ENCODE measurements around the gene BCAM. TPM values are rescaled to one million over a fixed set of nuclear protein-coding genes. Genes with fewer than 3 reads are reported as not detected.
"Not testable (repeated sequence)": the region's sequence is repeated elsewhere in the genome, so short reads cannot be mapped to it uniquely, and the experiment has no call there.

BCAM gene
- total RNA-seq, 2 donors from 2014 or later = 0.21 TPM; not detected in 1

DNA sequence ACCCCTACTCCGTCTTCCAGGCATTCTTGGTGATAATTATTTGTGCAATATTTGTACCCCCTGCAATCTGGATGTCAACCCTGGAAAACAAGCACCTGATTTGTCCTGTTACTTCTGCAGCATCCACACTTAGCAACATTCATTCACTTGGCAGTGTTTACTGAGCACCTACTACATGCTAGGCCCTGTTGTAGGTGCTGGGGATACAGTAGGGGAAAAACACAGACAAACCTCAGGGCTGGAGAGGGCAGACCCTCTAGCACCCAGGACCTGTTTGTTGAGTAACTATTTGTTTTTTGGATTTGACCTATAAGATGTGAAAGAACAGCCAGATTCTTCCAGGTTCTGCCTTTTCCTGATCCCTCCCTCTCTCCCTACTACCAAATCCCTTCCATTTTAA, 46.7 kb downstream of the BCAM start:
- no peak overlapping the region for H3K27ac Mint-ChIP-seq
- no peaks in the 10 kb centered on the region for H3K9me3 Mint-ChIP-seq
- H3K36me3 Mint-ChIP-seq (ENCODE audit: insufficient read depth in 2 of 2) = no peaks in the 10 kb centered on the region
- H3K27me3 Mint-ChIP-seq (ENCODE audit: low read depth) = peaks cover 22% of the 10 kb centered on the region
- no peak for ATAC-seq (replicated peaks in 1 of 2)
- no peaks in the 10 kb centered on the region for H3K4me1 Mint-ChIP-seq (ENCODE audit: low read depth)
- DNase-seq = no peak
- no peak overlapping the region for H3K4me3 Mint-ChIP-seq

DNA sequence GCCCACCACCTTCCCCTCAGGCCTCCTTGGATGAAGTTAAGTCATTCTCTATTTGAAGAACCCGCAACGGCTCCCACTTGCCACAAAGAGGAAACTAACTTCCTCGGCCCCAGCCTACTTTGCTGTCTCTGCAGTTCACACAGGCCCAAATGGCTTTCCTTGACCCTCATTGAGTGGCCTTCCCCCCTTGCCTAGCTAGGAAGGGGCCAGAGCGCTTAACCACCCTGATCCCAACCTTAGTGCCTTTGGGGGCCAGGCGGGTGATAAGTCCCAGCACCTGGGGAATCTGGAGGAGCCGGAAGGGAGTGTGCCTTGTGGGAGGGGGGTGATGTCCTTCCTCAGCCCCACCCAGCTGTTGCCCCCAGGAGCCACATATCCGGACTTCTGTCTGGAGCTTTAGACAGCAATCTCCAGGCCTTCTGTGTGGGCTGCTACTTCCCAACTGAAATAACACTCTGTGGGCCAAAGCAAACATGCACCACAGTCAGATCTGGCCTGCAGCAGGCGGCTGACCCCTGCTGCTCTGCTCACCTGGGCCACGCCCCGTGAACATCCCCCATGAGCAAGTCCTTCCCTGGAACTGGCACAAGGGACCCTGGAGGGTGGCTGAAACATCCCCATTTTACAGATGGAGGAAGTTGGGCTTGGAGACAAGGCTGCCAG, 47.6 kb downstream of the BCAM start:
- Mint-ChIP-seq H3K4me3 (no peak overlapping the region), H3K27ac (no peak overlapping the region), H3K36me3 (ENCODE audit: insufficient read depth in 2 of 2) (no peaks in the 10 kb centered on the region), H3K9me3 (no peaks in the 10 kb centered on the region), H3K27me3 (ENCODE audit: low read depth) (peaks cover 18% of the 10 kb centered on the region), H3K4me1 (ENCODE audit: low read depth) (no peaks in the 10 kb centered on the region)
- ATAC-seq (replicated peaks in 1 of 2) = no peak
- DNase-seq = no peak

DNA sequence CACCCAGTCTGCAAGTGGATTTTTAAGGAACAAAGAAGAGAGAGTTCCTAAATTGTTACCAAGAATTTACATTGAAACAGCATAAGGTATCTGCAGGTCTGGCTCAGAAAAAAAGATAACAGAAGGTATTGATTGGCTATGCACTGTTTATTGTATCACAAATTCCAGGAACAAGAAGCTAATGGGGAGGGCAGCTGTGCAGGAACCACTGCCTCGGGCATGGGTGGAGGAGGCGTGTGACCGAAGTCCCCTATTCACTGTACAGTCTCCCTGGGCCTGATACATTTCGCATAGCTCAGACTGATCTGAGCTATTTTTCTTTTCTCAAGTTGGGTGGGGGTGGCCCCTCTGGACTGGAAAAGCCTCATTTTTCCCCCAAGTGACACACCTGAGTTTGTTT, 48.9 kb downstream of the BCAM start:
- ATAC-seq (replicated peaks in 1 of 2) (no peak), DNase-seq (no peak)

DNA sequence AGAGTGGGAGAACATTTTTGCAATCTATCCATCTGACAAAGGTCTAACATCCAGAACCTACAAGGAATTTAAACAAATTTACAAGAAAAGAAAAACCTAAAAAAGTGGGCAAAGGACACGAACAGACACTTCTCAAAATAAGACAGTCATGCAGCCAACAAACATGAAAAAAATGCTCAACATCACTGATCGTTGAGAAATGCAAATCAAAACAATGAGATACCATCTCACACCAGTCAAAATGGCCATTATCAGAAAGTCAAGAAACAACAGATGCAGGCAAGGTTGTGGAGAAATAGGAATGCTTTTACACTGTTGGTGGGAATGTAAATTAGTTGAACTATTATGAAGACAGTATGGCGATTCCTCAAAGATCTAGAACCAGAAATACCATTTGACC, 52.7 kb downstream of the BCAM start:
- not testable (repeated sequence) for DNase-seq; H3K9me3 Mint-ChIP-seq; H3K27ac Mint-ChIP-seq; H3K4me3 Mint-ChIP-seq; H3K36me3 Mint-ChIP-seq (ENCODE audit: insufficient read depth in 2 of 2); H3K27me3 Mint-ChIP-seq (ENCODE audit: low read depth); H3K4me1 Mint-ChIP-seq (ENCODE audit: low read depth); ATAC-seq (replicated peaks in 1 of 2)

More for the DNA sequence above, 48.9 kb downstream of the BCAM start:
- Mint-ChIP-seq H3K27me3 (ENCODE audit: low read depth) (peaks cover 6% of the 10 kb centered on the region), H3K36me3 (ENCODE audit: insufficient read depth in 2 of 2) (no peaks in the 10 kb centered on the region), H3K27ac (no peak overlapping the region), H3K4me3 (no peak overlapping the region), H3K4me1 (ENCODE audit: low read depth) (no peaks in the 10 kb centered on the region), H3K9me3 (no peaks in the 10 kb centered on the region)

DNA sequence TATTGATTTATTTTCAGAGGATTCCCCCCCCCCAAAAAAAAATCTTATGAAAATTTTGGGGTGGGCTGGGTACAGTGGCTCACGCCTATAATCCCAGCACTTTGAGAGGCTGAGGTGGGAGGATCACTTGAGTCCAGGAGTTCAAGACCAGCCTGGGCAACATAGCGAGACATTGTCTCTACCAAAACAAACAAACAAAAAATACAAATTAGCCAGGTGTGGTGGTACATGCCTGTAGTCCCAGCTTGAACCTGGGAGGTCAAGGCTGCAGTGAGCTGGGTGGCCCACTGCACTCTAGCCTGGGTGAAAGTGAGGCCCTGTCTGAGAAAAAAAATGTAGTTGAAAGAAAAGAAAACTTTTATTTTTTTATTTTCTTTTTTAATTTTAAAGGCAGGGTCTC, 55.1 kb downstream of the BCAM start:
- Mint-ChIP-seq H3K36me3 (ENCODE audit: insufficient read depth in 2 of 2) (no peaks in the 10 kb centered on the region), H3K9me3 (no peaks in the 10 kb centered on the region)

DNA sequence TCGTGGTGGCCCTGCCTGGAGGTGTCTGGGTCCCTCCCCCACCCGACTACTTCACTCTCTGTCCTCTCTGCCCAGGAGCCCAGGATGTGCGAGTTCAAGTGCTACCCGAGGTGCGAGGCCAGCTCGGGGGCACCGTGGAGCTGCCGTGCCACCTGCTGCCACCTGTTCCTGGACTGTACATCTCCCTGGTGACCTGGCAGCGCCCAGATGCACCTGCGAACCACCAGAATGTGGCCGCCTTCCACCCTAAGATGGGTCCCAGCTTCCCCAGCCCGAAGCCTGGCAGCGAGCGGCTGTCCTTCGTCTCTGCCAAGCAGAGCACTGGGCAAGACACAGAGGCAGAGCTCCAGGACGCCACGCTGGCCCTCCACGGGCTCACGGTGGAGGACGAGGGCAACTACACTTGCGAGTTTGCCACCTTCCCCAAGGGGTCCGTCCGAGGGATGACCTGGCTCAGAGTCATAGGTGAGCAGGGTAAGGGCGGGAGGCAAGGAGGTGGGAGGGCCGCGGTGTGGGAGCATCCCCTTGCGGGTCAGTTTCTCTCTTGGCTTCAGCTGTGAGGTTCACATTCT, 56.4 kb downstream of the BCAM start:
- DNase-seq (no peak), ATAC-seq (replicated peaks in 1 of 2) (no peak)
- H3K4me3 Mint-ChIP-seq = no peak overlapping the region
- H3K27me3 Mint-ChIP-seq (ENCODE audit: low read depth) = no peaks in the 10 kb centered on the region
- no peaks in the 10 kb centered on the region for H3K4me1 Mint-ChIP-seq (ENCODE audit: low read depth)
- no peaks in the 10 kb centered on the region for H3K9me3 Mint-ChIP-seq
- H3K27ac Mint-ChIP-seq = no peak overlapping the region
- H3K36me3 Mint-ChIP-seq (ENCODE audit: insufficient read depth in 2 of 2) = no peaks in the 10 kb centered on the region

More for the DNA sequence above, 55.1 kb downstream of the BCAM start:
- no peaks in the 10 kb centered on the region for H3K27me3 Mint-ChIP-seq (ENCODE audit: low read depth)
- DNase-seq (no peak), ATAC-seq (replicated peaks in 1 of 2) (no peak)
- H3K27ac Mint-ChIP-seq = no peak overlapping the region
- H3K4me1 Mint-ChIP-seq (ENCODE audit: low read depth) = no peaks in the 10 kb centered on the region
- no peak overlapping the region for H3K4me3 Mint-ChIP-seq

DNA sequence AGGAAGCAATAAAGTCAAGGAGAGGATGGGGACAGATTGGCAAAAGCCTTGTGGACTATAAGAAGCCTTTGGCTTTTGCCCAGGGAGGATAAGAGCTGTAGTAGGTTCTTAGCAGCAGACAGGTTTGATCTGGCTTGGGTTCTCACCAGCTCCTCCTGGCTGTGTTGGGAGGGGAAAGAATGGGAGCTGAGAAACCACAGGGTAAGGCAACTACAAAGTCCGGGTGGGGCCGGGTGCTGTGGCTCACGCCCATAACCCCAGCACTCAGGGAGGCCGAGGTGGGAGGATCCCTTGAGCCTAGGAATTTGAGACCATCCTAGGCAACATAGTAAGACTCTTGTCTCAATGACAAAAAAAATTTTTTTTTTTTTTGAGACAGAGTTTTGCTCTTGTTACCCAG, 57.8 kb downstream of the BCAM start:
- no peak overlapping the region for H3K4me3 Mint-ChIP-seq
- no peaks in the 10 kb centered on the region for H3K4me1 Mint-ChIP-seq (ENCODE audit: low read depth)
- DNase-seq = no peak
- H3K27ac Mint-ChIP-seq = no peak overlapping the region
- no peaks in the 10 kb centered on the region for H3K27me3 Mint-ChIP-seq (ENCODE audit: low read depth)
- no peaks in the 10 kb centered on the region for H3K9me3 Mint-ChIP-seq
- ATAC-seq (replicated peaks in 1 of 2) = no peak
- H3K36me3 Mint-ChIP-seq (ENCODE audit: insufficient read depth in 2 of 2) = no peaks in the 10 kb centered on the region

DNA sequence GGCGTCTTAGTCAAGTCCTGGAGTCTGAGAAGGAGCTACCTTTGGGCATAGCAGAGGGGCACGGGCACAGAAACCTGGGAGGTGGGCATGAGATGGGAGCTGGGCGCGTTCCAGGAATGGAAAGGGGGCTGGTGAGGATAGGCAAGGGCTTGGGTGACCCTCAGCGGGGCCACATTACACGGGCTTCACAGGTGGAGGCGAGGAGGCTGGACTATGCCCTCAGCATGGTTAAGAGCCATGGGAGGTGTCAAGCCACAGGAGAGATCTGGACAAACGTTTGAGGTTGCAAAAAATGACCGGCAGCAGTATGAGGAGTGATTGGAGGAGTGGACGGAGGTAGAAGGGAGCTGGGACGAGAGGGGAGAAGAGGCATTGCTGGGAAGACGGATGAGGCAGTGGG, 58.7 kb downstream of the BCAM start:
- Mint-ChIP-seq H3K36me3 (ENCODE audit: insufficient read depth in 2 of 2) (no peaks in the 10 kb centered on the region), H3K27ac (no peak overlapping the region), H3K9me3 (no peaks in the 10 kb centered on the region), H3K27me3 (ENCODE audit: low read depth) (no peaks in the 10 kb centered on the region), H3K4me3 (no peak overlapping the region), H3K4me1 (ENCODE audit: low read depth) (no peaks in the 10 kb centered on the region)
- DNase-seq (no peak), ATAC-seq (replicated peaks in 1 of 2) (no peak)

DNA sequence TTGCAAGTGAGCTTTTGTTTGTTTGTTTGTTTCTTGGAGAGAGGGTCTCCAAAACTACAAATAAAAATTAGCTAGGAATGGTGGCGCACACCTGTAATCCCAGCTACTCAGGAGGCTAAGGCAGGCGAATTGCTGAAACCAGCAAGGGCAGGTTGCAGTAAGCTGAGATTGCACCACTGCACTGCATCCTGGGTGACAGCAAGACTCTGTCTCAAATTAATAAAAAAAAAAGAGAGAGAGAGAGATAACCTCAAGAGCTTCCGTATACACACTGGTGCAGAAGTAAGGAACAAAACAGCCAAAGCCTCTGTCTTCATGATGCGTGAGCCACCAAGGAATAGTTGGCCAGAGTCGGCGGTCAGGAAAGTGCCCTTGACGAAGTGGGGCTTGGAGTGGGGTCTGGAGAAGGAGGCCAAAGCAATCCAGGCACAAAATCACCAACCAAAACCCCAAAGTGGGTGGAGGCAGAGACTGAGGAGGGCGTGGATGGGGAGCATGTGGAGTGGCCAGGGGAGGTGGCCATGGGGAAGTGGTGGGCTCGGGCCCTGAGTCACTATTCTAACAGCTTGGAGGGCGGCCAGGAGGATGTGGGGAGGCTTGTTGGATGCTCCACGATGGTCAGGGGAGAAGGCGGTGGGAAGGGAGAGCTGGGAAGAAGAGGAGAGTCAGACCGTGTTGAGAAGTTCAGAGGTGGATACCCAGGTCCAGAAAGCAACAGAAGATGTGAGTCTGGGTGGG, 61.0 kb downstream of the BCAM start:
- no peaks in the 10 kb centered on the region for H3K4me1 Mint-ChIP-seq (ENCODE audit: low read depth)
- ATAC-seq (replicated peaks in 1 of 2) (no peak), DNase-seq (no peak)
- H3K27ac Mint-ChIP-seq = peak overlapping the region; percentile 34
- H3K27me3 Mint-ChIP-seq (ENCODE audit: low read depth) = no peaks in the 10 kb centered on the region
- no peaks in the 10 kb centered on the region for H3K36me3 Mint-ChIP-seq (ENCODE audit: insufficient read depth in 2 of 2)
- no peak overlapping the region for H3K4me3 Mint-ChIP-seq
- H3K9me3 Mint-ChIP-seq = no peaks in the 10 kb centered on the region

Other genes with a start within 250 kb of the BCAM start
- not detected for gene IGSF23, start 195.5 kb upstream of the BCAM start, total RNA-seq
- 10 to 100 TPM; 13.9 to 17.5 TPM for gene PVR, start 165.2 kb upstream of the BCAM start, total RNA-seq
- gene CEACAM19, start 137.6 kb upstream of the BCAM start, total RNA-seq = 1 to 10 TPM; 3.0 to 4.3 TPM
- not detected for gene CEACAM16, start 110.0 kb upstream of the BCAM start, total RNA-seq
- 100 to 1,000 TPM; 192 to 208 TPM for gene BCL3, start 60.4 kb upstream of the BCAM start, total RNA-seq
- not detected for gene CBLC, start 31.2 kb upstream of the BCAM start, total RNA-seq
- 1 to 10 TPM; 2.8 to 3.3 TPM for gene NECTIN2, start 37.2 kb downstream of the BCAM start, total RNA-seq
- 10 to 100 TPM; 53.0 to 65.1 TPM for gene TOMM40, start 82.2 kb downstream of the BCAM start, total RNA-seq
- gene APOE, start 96.7 kb downstream of the BCAM start, total RNA-seq = 1 to 10 TPM; 2.1 TPM
- not detected for gene APOC1, start 105.5 kb downstream of the BCAM start, total RNA-seq
- not detected for gene APOC4, start 133.1 kb downstream of the BCAM start, total RNA-seq
- not detected for gene APOC2, start 136.9 kb downstream of the BCAM start, total RNA-seq
- gene CLPTM1, start 146.3 kb downstream of the BCAM start, total RNA-seq = 10 to 100 TPM; 44.7 to 50.0 TPM
- gene RELB, start 192.4 kb downstream of the BCAM start, total RNA-seq = 100 to 1,000 TPM; 142 to 145 TPM
- 100 to 1,000 TPM; 110 to 138 TPM for gene CLASRP, start 229.9 kb downstream of the BCAM start, total RNA-seq